ENCODE measurements around the gene SMARCAD1. TPM values are rescaled to one million over a fixed set of nuclear protein-coding genes. Genes with fewer than 3 reads are reported as not detected.

Gene SMARCAD1
- total RNA-seq: 59.0 TPM

DNA sequence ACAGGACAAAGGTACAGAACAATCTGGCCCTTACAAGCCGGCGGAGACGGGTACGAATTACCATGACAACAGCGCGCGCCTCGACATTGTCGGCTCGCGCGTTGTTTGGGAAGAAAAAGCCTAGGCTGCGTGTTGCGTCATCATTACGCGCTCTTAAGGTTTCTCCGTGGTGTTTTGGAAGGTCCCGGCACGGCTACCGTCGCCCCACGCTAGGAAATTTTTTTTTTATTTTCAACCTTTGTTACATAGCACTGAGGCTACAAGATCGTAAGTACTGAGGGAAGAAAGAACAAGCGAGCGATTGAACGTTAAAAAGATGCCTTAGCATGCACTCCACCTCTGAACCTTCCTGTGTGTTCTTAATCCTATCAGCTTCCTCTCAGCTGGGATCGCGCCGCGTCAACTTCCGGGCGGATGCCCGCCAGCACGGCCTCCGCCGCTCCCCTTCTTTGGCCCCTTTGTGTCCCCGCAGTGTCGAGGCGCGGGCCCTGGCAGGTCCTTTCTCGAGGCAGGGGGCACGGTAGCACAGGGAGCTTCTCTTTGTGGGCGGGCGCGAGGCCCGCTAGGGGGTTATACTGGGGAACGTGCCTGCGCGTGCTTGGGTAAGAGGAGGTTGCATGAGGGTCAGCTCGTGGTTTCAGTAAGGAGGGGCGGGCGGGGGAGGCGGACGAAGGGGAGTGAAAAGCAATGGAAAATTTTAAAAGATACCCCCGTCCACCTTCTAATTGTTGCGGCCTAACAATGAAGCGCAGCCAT lies at the start of gene SMARCAD1:
Gene SMARCAD1, plus strand, starts transcription at position 397 of the 756 bp plus-strand sequence. CDS start 530 bp downstream, outside the sequence.
- peak; percentile 98 for DNase-seq

DNA sequence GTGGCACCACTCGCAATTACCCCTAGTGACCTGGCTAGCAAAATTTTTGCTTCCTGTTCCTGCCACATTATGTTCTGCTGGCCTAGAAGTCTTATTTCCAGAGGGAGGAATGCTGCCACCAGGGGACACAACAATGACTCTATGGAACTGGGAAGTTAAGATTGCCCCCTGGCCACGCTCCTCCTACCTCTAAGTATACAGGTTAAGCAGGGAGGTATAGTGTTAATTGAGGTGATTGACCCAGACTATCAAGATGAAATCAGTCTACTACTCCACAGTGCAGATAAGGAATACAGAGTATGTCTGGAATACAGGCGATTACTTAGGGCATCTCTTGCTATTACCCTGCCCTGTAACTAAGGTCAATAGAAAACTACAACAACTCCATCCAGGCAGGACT lies 48.8 kb upstream of the SMARCAD1 start:
- no peak for DNase-seq

DNA sequence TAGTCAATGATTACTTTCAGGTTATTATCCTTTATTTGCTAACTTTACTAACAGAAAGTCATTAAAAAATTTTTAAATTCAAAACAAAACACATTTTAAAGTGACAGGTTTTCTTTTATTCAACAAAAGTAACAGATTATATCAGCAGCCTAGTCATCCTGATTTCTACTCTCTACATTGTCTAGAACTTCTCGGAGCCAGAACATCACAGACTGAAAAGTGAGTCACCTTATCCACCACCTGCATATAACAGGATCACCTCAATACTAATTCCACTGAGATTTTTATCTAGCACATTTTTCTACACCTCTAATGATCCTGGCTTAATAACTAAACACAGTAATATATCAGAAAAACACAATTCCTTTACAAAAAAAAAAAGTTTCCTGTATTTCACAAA lies 47.9 kb upstream of the SMARCAD1 start:
- DNase-seq: no peak

DNA sequence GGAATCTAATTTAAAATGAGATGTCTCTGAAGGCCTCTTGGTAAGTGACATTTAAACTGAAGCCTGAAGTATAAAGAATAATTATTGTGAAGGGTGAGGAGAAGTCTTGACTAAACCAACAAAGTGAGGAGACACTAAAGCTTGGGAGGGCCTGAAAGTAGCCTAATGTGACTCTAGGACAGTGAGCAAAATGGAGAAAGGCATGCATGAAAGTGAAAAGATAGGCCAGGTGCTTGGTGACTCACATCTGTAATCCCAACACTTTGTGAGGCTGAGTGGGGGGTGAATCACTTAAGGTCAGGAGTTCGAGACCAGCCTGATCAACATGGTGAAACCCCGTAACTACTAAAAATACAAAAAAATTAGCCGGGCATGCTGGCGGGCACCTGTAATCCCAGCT lies 46.9 kb upstream of the SMARCAD1 start:
- DNase-seq: no peak

GRCh38 chr4:94165256-94165655 lies 42.4 kb upstream of the SMARCAD1 start:
- DNase-seq: no peak

DNA sequence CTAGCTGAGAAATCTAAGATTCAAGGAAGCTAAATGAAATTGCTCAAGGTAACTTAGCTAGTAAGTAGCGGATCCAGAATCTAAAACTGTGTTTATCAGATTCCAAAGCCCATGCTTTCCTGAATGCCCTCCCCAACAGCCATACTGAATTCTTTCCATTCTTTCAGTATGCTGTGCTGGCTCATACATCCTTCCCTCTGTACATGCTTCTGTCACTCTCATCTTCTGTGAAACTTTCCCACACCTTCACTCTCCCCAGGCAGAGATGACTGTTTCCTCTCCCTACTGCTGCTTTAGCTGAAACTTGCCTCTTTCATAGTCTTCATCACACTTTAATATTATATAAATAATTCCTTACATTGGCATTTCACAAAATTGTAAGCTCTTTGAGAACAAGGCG lies 39.3 kb upstream of the SMARCAD1 start:
- DNase-seq: no peak

DNA sequence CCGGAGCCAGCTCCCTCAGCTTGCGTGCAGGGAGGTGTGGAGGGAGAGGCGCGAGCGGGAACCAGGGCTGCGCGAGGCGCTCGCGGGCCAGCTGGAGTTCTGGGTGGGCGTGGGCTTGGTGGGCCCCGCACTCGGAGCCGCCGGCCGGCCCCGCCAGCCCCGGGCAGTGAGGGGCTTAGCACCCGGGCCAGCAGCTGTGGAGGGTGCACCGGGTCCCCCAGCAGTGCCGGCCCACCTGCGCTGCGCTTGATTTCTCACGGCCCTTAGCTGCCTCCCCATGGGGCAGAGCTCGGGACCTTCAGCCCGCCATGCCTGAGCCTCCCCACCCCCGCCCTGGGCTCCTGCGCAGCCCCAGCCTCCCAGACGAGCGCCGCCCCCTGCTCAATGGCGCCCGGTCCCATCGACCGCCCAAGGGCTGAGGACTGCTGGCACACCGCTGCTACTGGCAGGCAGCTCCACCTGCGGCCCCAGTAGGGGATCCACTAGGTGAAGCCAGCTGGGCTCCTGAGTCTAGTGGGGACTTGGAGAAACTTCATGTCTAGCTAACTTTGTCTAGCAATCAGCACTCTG lies 37.8 kb upstream of the SMARCAD1 start:
- no peak for DNase-seq

DNA sequence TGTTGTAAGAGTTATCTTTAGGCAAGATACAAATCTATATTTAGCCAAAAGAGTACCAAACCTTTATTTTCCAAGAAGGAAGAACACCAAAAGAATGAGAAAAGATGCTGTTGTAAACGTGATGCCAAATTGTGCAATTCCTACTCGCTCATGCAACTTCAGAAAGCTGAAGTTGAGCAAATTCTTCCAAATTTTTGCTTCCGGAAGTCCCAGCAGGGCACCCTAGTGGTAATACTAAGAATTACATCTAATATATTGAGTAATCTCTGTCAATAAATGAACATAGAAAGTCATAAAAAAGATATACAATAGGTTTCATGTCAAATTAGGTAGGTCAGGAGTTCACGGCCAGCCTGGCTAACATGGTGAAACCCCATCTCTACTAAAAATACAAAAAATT lies 36.0 kb upstream of the SMARCAD1 start:
- DNase-seq: no peak

- no peak for DNase-seq
Measured at GRCh38 chr4:94175553-94176261, 32.0 kb upstream of the SMARCAD1 start.

DNA sequence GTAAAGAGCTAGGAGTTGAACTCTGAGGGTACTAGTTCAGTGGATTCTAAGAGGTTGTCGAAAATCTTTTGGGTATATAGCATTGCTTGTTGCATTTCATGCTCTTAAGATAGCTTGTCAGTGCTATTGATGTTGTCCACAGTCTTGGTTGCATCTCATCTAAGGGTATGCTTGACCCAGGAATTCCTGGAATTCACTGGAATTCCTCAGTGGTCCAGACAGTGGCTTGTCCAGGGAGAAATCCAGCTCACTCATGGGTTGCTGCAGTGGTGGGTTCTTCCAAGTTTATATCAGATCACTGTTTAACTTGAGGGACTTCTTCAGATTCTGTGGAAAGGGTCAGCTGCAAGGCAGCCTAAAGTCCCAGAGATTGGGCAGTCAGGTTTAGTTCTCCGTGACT lies 29.8 kb upstream of the SMARCAD1 start:
- DNase-seq: no peak

GRCh38 chr4:94181815-94182214 lies 25.9 kb upstream of the SMARCAD1 start:
- no peak for DNase-seq

DNA sequence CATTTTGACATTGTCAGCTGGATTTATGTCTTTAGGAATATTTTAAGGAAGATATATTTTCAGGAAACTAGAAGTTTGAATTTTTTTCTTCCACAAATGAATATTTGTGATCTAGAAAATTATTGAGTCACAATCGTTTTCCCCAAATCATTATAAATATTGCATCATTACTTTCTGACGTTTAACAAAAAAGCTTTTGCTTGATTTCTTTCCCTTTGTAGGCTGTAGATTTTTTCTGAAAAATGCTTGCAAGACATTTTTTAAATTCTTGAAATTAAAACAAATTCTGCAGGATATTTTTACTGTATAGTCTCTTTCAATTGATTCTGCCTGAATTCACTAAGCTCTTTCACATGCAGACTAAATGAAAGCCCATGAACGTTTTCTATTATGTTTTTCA lies 4.9 kb upstream of the SMARCAD1 start:
- no peak for DNase-seq

- no peak for DNase-seq
Measured at GRCh38 chr4:94208266-94208665, 601 bp downstream of the SMARCAD1 start.

- DNase-seq: no peak
Measured at GRCh38 chr4:94208918-94209317, 1.3 kb downstream of the SMARCAD1 start.

DNA sequence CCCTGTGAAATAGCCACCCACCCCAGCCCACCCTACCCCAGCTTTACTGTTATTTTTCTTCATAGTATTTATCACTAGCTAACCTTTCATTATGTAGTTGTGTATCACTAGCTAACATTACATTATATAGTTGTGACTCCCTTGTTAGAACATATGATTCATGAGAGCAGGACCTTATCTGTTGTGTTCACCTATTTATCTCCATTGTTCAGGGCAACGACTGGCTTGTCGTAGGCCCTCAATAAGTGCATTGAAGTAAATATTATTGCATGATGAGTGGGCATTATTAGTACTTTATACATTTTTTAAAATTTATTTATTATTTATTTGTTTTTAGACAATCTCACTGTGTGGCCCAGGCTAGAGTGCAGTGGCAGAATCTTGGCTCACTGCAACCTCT lies 4.2 kb downstream of the SMARCAD1 start:
- no peak for DNase-seq

DNA sequence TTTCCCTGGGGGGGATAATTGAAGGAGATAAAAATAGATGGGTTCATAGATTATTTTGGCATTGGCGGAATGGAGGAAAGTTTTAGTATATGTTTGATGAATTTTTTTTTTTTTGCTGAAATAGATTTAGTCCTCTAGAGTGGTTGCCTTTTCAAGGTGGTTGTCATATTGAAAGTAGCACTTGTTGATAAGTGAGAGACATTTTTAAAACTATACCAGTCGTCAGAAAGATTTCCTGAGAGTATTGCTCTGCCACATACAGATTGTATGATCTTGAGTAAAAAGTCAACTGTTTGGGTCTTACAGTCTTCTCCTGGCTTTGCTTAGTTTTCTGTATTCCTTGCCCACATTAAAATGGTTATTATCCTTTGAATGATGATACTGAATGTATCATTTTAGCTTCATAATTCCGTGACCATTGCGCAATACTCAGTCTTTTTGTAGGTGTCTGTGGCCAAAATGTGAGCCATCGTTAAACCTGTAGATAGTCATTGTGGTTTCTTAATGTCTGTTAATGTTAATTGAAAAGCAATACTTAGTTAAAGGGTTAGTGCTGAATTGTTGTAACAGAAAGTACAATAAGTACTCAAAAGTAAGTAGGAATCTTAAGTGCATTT lies 7.1 kb downstream of the SMARCAD1 start:
- no peak for DNase-seq

DNA sequence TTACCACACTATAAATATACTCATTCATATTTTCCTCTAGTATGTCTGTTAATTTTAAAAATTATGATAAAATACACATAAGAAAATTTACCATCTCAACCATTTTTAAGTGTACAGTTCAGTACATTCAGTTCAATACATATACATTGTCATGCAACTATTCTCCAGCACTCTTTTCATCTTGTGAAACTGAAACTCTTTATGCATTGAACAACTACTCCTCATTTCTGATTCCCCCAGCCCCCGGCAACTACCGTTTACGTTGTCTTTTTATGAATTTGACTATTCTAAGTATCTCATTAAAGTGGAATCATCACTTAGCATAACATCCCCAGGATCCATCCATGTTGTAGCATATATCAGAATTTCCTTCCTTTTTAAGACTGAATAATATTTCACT lies 8.7 kb downstream of the SMARCAD1 start:
- no peak for DNase-seq

GRCh38 chr4:94219402-94219801 lies 11.7 kb downstream of the SMARCAD1 start:
- DNase-seq: no peak

DNA sequence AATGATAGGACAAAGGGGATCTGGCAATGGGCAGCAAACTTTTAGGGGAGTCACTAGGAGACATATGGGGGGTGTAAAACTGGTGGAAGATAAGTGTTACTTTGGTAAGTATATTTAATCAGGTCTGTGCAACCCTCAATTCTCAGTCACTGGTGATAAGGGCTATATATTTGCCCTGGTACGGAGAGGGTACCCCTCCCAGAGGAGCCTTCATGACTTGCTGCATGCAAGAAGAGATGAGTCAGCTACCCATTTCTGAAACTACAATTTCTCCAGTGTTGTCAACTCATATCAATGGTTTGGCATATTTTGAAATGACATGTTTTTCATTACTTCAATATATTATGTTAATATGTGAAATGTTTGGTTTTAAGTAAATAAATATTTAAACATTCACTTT lies 14.3 kb downstream of the SMARCAD1 start:
- no peak for DNase-seq

DNA sequence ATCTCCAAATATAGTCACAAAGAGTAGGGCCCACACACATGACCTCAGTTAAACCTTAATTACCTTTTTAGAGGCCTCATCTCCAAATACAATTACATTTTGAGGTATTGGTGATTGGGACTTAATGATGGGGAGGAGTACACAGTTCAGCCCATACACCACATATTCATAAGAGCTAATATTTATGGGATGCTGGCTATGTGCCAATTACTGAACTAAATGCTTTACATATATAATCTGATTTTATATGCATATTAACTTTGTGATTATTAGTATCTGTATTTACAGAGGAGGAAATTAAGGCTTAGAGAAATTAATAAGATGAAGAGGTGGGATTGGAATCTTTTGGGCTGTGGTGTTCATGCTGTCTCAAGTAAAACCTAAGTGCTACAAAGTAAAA lies 17.8 kb downstream of the SMARCAD1 start:
- DNase-seq: no peak

DNA sequence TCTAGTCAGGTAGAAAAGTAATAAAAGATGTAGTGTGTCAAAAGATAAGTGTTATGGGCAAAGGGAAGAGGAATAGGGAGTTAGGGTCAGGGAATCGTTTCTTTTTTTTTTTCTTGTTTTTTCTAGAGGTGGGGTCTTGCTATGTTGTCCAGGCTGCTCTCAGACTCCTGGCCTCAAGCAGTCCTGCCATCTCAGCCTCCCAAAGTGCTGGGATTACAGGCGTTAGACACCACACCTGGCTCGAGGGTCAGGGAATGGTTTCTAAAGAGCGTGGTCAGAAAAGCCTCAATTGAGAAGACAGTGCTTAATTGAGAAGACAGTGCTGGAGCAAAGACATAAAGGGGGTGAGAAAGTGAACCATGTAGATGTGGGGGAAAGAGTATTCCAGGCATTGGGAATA lies 19.1 kb downstream of the SMARCAD1 start:
- DNase-seq: no peak

DNA sequence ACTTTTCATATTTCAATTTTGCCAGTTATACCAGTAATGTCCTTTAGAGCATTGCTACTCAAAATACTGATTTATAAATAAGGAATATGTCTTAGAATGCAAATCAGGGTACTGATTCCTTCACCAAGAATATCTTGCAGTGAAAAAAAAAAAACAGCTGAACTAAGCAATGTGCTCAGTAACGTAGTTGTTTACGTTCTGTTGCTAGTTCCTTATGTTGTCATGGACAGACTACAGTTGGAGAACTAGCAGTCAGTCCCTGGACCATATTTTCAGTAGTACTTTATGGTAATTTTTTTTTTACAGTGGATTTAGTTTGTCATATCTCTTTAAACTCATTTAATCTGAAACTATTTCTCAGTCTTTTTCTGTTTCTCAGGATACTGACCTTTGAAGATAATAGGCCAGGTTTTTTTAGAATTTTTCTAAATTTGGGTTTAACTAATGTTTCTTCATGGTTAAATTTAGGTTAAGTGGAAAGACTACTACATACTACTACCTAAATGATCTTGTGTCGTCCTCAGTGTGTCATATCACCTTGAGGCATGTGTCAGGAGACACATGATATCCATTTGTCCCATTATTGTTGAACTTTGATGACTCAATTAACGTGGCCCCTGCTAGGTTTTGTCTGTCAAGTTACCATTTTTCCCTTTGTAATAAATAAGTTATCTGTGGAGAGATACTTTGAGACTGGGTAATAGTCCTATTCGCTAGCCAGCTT lies 21.0 kb downstream of the SMARCAD1 start:
- no peak for DNase-seq

GRCh38 chr4:94232519-94232918 lies 24.9 kb downstream of the SMARCAD1 start:
- no peak for DNase-seq

All from skin of body (tissue), 2 donors.